Measurements from ENCODE around the gene PTPN3.

The PTPN3 gene

DNA sequence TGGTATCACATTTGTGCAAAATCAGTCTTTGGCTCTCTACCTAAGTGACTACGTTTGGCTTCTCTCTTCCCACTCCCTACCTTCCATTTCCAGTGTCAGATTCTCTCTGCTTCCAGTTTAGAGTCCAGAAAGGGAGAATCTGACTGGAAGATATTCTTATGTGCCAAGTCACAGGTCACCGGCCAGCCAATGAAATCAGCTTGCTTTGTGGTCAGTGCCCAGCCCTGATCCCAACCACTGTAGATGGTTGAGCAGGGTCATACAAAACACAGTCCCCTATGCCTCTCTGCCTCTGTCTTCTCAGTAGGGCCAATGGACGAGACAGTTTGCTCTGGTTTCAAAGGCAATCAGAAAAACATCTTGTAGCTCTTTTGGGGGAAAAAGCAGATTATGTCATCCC lies 161.7 kb downstream of the PTPN3 start:
- TF ChIP-seq ISL1 (CRISPR knock-in tag; IDR thresholded peaks at IDR 0.05) (no peak), ZNF565 (CRISPR knock-in tag; conservative IDR thresholded peaks at IDR 0.05; ENCODE audit: low read depth) (no peak), TCF4 (CRISPR knock-in tag; IDR thresholded peaks at IDR 0.05; ENCODE audit: borderline replicate concordance) (no peak), ZFP30 (CRISPR knock-in tag; IDR thresholded peaks at IDR 0.05) (no peak), ZNF8 (CRISPR knock-in tag; IDR thresholded peaks at IDR 0.05) (no peak), TOX (CRISPR knock-in tag; IDR thresholded peaks at IDR 0.05; ENCODE audit: borderline replicate concordance) (no peak), ZNF70 (CRISPR knock-in tag; IDR thresholded peaks at IDR 0.05) (no peak), SNAI2 (CRISPR knock-in tag; IDR thresholded peaks at IDR 0.05) (no peak), RARB (CRISPR knock-in tag; IDR thresholded peaks at IDR 0.05) (no peak), CSDC2 (CRISPR knock-in tag; IDR thresholded peaks at IDR 0.05) (no peak)
- TF ChIP-seq, protein P1, sequence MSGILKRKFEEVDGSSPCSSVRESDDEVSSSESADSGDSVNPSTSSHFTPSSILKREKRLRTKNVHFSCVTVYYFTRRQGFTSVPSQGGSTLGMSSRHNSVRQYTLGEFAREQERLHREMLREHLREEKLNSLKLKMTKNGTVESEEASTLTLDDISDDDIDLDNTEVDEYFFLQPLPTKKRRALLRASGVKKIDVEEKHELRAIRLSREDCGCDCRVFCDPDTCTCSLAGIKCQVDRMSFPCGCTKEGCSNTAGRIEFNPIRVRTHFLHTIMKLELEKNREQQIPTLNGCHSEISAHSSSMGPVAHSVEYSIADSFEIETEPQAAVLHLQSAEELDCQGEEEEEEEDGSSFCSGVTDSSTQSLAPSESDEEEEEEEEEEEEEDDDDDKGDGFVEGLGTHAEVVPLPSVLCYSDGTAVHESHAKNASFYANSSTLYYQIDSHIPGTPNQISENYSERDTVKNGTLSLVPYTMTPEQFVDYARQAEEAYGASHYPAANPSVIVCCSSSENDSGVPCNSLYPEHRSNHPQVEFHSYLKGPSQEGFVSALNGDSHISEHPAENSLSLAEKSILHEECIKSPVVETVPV (CRISPR knock-in tag; IDR thresholded peaks at IDR 0.05) = no peak
- no peak for ATAC-seq

DNA sequence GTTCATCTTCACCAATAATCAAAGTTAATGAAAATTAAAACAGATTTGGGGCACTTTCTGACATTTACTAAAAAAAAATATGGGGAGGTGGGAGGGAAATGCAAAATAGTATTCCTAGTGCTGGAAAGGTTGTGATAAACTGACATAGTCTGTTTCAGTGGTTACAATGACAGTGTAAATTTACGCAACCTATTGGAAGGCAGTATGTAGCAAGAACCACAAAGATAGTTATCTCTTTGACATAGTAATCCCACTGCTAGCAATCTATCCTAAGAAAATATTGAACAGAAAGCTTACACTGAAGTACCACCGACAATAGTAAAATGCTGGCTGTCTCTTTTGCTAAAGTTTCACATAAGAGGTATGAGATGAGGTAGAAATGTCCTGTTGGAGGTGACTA lies 162.2 kb downstream of the PTPN3 start:
- TF ChIP-seq PATZ1 (CRISPR knock-in tag; IDR thresholded peaks at IDR 0.05; ENCODE audit: borderline replicate concordance) (no peak), CREB5 (CRISPR knock-in tag; IDR thresholded peaks at IDR 0.05; ENCODE audit: low read depth) (no peak), POU6F1 (CRISPR knock-in tag; IDR thresholded peaks at IDR 0.05; ENCODE audit: borderline replicate concordance, low read depth) (no peak), ESRRG (CRISPR knock-in tag; IDR thresholded peaks at IDR 0.05) (no peak)
- ATAC-seq = no peak

- no peak for ATAC-seq
- TF ChIP-seq BACH2 (CRISPR knock-in tag; IDR thresholded peaks at IDR 0.05; ENCODE audit: borderline replicate concordance) = no peak
- TF ChIP-seq SNAI2 (CRISPR knock-in tag; IDR thresholded peaks at IDR 0.05) = no peak
- TF ChIP-seq ZFP3 (CRISPR knock-in tag; IDR thresholded peaks at IDR 0.05) = no peak
- TF ChIP-seq, protein P1 (CRISPR knock-in tag; IDR thresholded peaks at IDR 0.05) = no peak
- no peak for TF ChIP-seq CREB5 (CRISPR knock-in tag; IDR thresholded peaks at IDR 0.05; ENCODE audit: low read depth)
- TF ChIP-seq CSDC2 (CRISPR knock-in tag; IDR thresholded peaks at IDR 0.05) = no peak
- no peak for TF ChIP-seq ZNF70 (CRISPR knock-in tag; IDR thresholded peaks at IDR 0.05)
Measured at GRCh38 chr9:109335121-109335520, 163.0 kb downstream of the PTPN3 start.

GRCh38 chr9:109331353-109331752 lies 166.8 kb downstream of the PTPN3 start:
- peak; percentile 64; the same call in 1 of the 3 replicates for ATAC-seq
- TF ChIP-seq POU6F1 (CRISPR knock-in tag; IDR thresholded peaks at IDR 0.05; ENCODE audit: borderline replicate concordance, low read depth) (no peak), SNAI2 (CRISPR knock-in tag; IDR thresholded peaks at IDR 0.05) (no peak), ZNF8 (CRISPR knock-in tag; IDR thresholded peaks at IDR 0.05) (no peak), ESRRG (CRISPR knock-in tag; IDR thresholded peaks at IDR 0.05) (no peak), CSDC2 (CRISPR knock-in tag; IDR thresholded peaks at IDR 0.05) (no peak), ZC3H10 (CRISPR knock-in tag; IDR thresholded peaks at IDR 0.05) (no peak), OSR1 (CRISPR knock-in tag; IDR thresholded peaks at IDR 0.05) (no peak), CREB5 (CRISPR knock-in tag; IDR thresholded peaks at IDR 0.05; ENCODE audit: low read depth) (no peak), GLIS3 (CRISPR knock-in tag; IDR thresholded peaks at IDR 0.05) (no peak), ARNTL (CRISPR knock-in tag; IDR thresholded peaks at IDR 0.05; ENCODE audit: borderline replicate concordance, low read depth) (no peak), PPARA (CRISPR knock-in tag; IDR thresholded peaks at IDR 0.05; ENCODE audit: borderline replicate concordance) (no peak), RARB (CRISPR knock-in tag; IDR thresholded peaks at IDR 0.05) (no peak)
